ENCODE data around the gene ARRDC5. TPM values are rescaled to one million over a fixed set of nuclear protein-coding genes. Genes with fewer than 3 reads are reported as not detected.

Gene ARRDC5
- total and polyA plus RNA-seq, 2 donors (not counting 3 experiments of a cell fraction or from before 2014, with no cell fraction given), result 0.04 TPM; not detected in 1

DNA sequence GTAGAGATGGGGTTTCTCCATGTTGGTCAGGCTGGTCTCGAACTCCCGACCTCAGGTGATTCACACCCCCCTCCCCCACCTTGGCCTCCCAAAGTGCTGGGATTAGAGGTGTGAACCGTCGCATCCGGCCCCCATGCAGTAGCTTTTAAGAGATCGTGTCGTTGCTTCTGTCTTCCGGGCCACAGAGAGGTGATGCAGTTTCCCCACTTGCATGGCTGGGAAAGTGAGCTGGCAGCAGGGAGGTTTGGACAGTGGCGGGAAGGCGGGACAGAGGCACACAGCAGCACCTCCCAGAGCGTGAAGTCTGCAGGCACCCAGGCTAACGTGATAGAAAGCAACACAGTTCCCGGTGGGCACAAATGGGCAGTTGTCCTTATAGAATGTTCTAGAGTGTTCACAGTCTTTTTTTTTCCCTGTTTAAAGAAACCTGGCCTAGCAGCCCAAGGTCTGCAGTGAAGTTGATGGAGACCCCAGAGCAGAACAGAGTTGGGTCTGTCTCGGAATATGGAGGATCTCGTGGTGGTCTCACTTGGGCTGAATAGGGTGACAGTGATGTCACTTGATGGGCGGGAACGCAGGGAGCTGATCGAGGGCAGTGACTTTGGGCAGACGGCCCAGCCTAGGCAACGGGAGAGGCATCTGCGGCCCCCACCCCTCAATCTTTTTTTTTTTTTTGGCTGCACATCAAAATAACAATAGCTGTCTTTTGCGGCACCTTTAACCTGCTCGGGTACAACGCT is 11.5 kb upstream of the ARRDC5 start:
- H3K79me2 ChIP-seq (ENCODE audit: control insufficient read depth, insufficient read depth, low read length), result peaks cover 80% of the 10 kb centered on the region
- H3K4me1 ChIP-seq (ENCODE audit: control insufficient read depth, extremely low read depth, insufficient read depth, low read length), result peaks cover 46% of the 10 kb centered on the region
- no peak overlapping the region for H3K4me3 ChIP-seq (replicated peaks in 1 of 3; ENCODE audit: insufficient read depth in 1 of 3, low read depth in 1 of 3, low read length in 3 of 3)
- H3K27ac ChIP-seq (ENCODE audit: insufficient read depth, low read depth, low read length), result no peak overlapping the region
- TF ChIP-seq EZH2 (IDR thresholded peaks at IDR 0.05; ENCODE audit: borderline replicate concordance, low read depth, low read length, severe bottlenecking) (no peak), FOS (IDR thresholded peaks at IDR 0.05; ENCODE audit: borderline replicate concordance, insufficient read depth, low read length) (no peak), GATA2 (IDR thresholded peaks at IDR 0.05; ENCODE audit: insufficient read depth, insufficient read length, low read depth, low read length) (no peak)
- no peak for FAIRE-seq
- CTCF ChIA-PET, result interaction anchor here (2.0 to 5.6 kb wide), 3 partner anchors 43 to 117 kb away, joined by 7 to 176 read pairs (median 164); partner anchors contain the start of gene PLIN3
- no peak overlapping the region for H3K9ac ChIP-seq (replicated peaks; ENCODE audit: extremely low read depth, insufficient read depth, low read length)
- no peaks in the 10 kb centered on the region for H3K9me3 ChIP-seq (replicated peaks; ENCODE audit: control insufficient read depth, insufficient read depth, low read length)
- no peak overlapping the region for H2AFZ ChIP-seq (ENCODE audit: low read depth, low read length)
- H3K36me3 ChIP-seq (ENCODE audit: control insufficient read depth in 2 of 2, extremely low read depth in 1 of 2, insufficient read depth in 2 of 2, low read length in 2 of 2), result no peaks in the 10 kb centered on the region
- H4K20me1 ChIP-seq (replicated peaks; ENCODE audit: control insufficient read depth, extremely low read depth, insufficient read depth, low read length), result no peaks in the 10 kb centered on the region
- intact Hi-C loops (cut with micrococcal nuclease), result loop anchor here (5.0 to 10.0 kb wide), 2 partner anchors 179 to 1828 kb away; no protein-coding TSS in a partner anchor
- no peaks in the 10 kb centered on the region for H3K27me3 ChIP-seq (ENCODE audit: control insufficient read depth in 2 of 2, insufficient read depth in 2 of 2, low read length in 2 of 2)
- no peaks in the 10 kb centered on the region for H3K9me1 ChIP-seq (replicated peaks; ENCODE audit: control insufficient read depth, extremely low read depth, insufficient read depth, low read length)
- dilution Hi-C loops (cut with MboI; ENCODE audit: extremely low pct_ligation_motif_present, low sequenced_read_pairs), result no loop called here
- DNase-seq (ENCODE audit: low read depth, low spot score), result no peak
- POLR2A ChIA-PET, result no interaction called here
- no peak overlapping the region for H3K4me2 ChIP-seq (ENCODE audit: insufficient read depth, low read length)
- BruUV-seq (replicated peaks), result no TSS peak

- TF ChIP-seq FOS (IDR thresholded peaks at IDR 0.05; ENCODE audit: borderline replicate concordance, insufficient read depth, low read length), result peak; percentile 69
- TF ChIP-seq JUN (IDR thresholded peaks at IDR 0.05; ENCODE audit: borderline replicate concordance, insufficient read depth, insufficient read length, low read depth), result no peak
- peak; percentile 71 for TF ChIP-seq POLR2AphosphoS5 (IDR thresholded peaks at IDR 0.05; ENCODE audit: insufficient read depth, low read depth, low read length)
- TF ChIP-seq, protein P1, sequence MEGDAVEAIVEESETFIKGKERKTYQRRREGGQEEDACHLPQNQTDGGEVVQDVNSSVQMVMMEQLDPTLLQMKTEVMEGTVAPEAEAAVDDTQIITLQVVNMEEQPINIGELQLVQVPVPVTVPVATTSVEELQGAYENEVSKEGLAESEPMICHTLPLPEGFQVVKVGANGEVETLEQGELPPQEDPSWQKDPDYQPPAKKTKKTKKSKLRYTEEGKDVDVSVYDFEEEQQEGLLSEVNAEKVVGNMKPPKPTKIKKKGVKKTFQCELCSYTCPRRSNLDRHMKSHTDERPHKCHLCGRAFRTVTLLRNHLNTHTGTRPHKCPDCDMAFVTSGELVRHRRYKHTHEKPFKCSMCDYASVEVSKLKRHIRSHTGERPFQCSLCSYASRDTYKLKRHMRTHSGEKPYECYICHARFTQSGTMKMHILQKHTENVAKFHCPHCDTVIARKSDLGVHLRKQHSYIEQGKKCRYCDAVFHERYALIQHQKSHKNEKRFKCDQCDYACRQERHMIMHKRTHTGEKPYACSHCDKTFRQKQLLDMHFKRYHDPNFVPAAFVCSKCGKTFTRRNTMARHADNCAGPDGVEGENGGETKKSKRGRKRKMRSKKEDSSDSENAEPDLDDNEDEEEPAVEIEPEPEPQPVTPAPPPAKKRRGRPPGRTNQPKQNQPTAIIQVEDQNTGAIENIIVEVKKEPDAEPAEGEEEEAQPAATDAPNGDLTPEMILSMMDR (IDR thresholded peaks at IDR 0.05; ENCODE audit: extremely low read depth in 1 of 2, insufficient read depth in 1 of 2, low read depth in 1 of 2, low read length in 2 of 2), result peak; percentile 56 to 67
- peak; percentile 61 for TF ChIP-seq POLR2A (IDR thresholded peaks at IDR 0.05; ENCODE audit: low read depth, low read length)
- TF ChIP-seq MAX (IDR thresholded peaks at IDR 0.05; ENCODE audit: insufficient read depth, insufficient read length), result no peak
- peak; percentile 12 for TF ChIP-seq GATA2 (IDR thresholded peaks at IDR 0.05; ENCODE audit: insufficient read depth, insufficient read length, low read depth, low read length)
- peak overlapping the region; percentile 58 for H3K27ac ChIP-seq (ENCODE audit: insufficient read depth, low read depth, low read length)
- H3K27me3 ChIP-seq (ENCODE audit: control insufficient read depth in 2 of 2, insufficient read depth in 2 of 2, low read length in 2 of 2), result no peaks in the 10 kb centered on the region
- intact Hi-C loops (cut with micrococcal nuclease), result loop anchor here (1.0 to 10.0 kb wide), 5 partner anchors 40 to 1830 kb away; no protein-coding TSS in a partner anchor
- ChIA-PET POLR2A (interaction anchor here (0.5 to 1.8 kb wide), 3 partner anchors 45 to 242 kb away, joined by 3 to 7 read pairs (median 3); partner anchors contain the start of genes KDM4B and PLIN3), CTCF (interaction anchor here (0.8 to 5.6 kb wide), 35 partner anchors 8 to 188 kb away, joined by 3 to 176 read pairs (median 5); partner anchors contain the start of genes DPP9, FEM1A, KDM4B and PLIN3)
- FAIRE-seq, result peak; percentile 98
- peak overlapping the region; percentile 65 for H3K9ac ChIP-seq (replicated peaks; ENCODE audit: extremely low read depth, insufficient read depth, low read length)
- H3K9me3 ChIP-seq (replicated peaks; ENCODE audit: control insufficient read depth, insufficient read depth, low read length), result no peaks in the 10 kb centered on the region
- peak overlapping the region in 2 of 3 experiments; percentile 2 to 77 for H3K4me3 ChIP-seq (replicated peaks in 1 of 3; ENCODE audit: insufficient read depth in 1 of 3, low read depth in 1 of 3, low read length in 3 of 3)
- H3K79me2 ChIP-seq (ENCODE audit: control insufficient read depth, insufficient read depth, low read length), result peaks cover 63% of the 10 kb centered on the region
- H2AFZ ChIP-seq (ENCODE audit: low read depth, low read length), result peak overlapping the region; percentile 30
- peak overlapping the region; percentile 90 for H3K4me2 ChIP-seq (ENCODE audit: insufficient read depth, low read length)
- H3K4me1 ChIP-seq (ENCODE audit: control insufficient read depth, extremely low read depth, insufficient read depth, low read length), result peaks cover 46% of the 10 kb centered on the region
- dilution Hi-C loops (cut with MboI; ENCODE audit: extremely low pct_ligation_motif_present, low sequenced_read_pairs), result no loop called here
- no peaks in the 10 kb centered on the region for H3K9me1 ChIP-seq (replicated peaks; ENCODE audit: control insufficient read depth, extremely low read depth, insufficient read depth, low read length)
- H3K36me3 ChIP-seq (ENCODE audit: control insufficient read depth in 2 of 2, extremely low read depth in 1 of 2, insufficient read depth in 2 of 2, low read length in 2 of 2), result no peaks in the 10 kb centered on the region
- no peaks in the 10 kb centered on the region for H4K20me1 ChIP-seq (replicated peaks; ENCODE audit: control insufficient read depth, extremely low read depth, insufficient read depth, low read length)
- no TSS peak for BruUV-seq (replicated peaks)
- peak; percentile 83 for DNase-seq (ENCODE audit: low read depth, low spot score)
These were observed 9.3 kb upstream of the ARRDC5 start for GRCh38 chr19:4911786-4912672.
